Endodermal cell (in vitro differentiated cells): Measurements from ENCODE around the gene MYO1F. TPM values are rescaled to one million over a fixed set of nuclear protein-coding genes. Genes with fewer than 3 reads are reported as not detected.
"Not testable (repeated sequence)": the region's sequence is repeated elsewhere in the genome, so short reads cannot be mapped to it uniquely, and the experiment has no call there.

Source experiments
- DNase-seq: peaks from one replicate; pipeline ENCODE4 v3.0.0-alpha.2; 2017
- H3K27ac ChIP-seq: 2 replicates; pipeline ENCODE4 v1.5.1; 2013; ENCODE audit warnings: mild to moderate bottlenecking, low read depth, low read length, moderate library complexity
- H3K27me3 ChIP-seq: 2 replicates; pipeline ENCODE4 v1.6.1; 2013; ENCODE audit warnings: mild to moderate bottlenecking, low read length, moderate library complexity; ENCODE audit not compliant: insufficient read depth, control insufficient read depth, poor library complexity, severe bottlenecking
- H3K36me3 ChIP-seq: 2 replicates; pipeline ENCODE4 v1.7.0; 2013; ENCODE audit warnings: mild to moderate bottlenecking, low read length, moderate library complexity; ENCODE audit not compliant: control insufficient read depth, insufficient read depth
- H3K4me1 ChIP-seq: one replicate; pipeline ENCODE4 v1.7.0; 2013; ENCODE audit warnings: low read length; ENCODE audit not compliant: control insufficient read depth, insufficient read depth
- H3K4me3 ChIP-seq: 2 replicates; pipeline ENCODE4 v1.5.1; 2013; ENCODE audit warnings: mild to moderate bottlenecking, low read length, moderate library complexity
- H3K9ac ChIP-seq: 2 replicates; pipeline ENCODE4 v1.6.1; 2013; ENCODE audit warnings: mild to moderate bottlenecking, low read length, moderate library complexity; ENCODE audit not compliant: poor library complexity, severe bottlenecking; ENCODE audit errors: extremely low read depth
- H3K9me3 ChIP-seq: 2 replicates; pipeline ENCODE4 v1.6.1; 2013; ENCODE audit warnings: mild to moderate bottlenecking, low read length, moderate library complexity; ENCODE audit not compliant: control insufficient read depth
- H3K27ac Mint-ChIP-seq: 2 replicates; pipeline ENCODE4 v1.8.0; 2020; ENCODE audit warnings: mixed read lengths
- H3K27me3 Mint-ChIP-seq: 2 replicates; pipeline ENCODE4 v1.8.0; 2021; ENCODE audit warnings: mild to moderate bottlenecking, mixed read lengths; ENCODE audit not compliant: insufficient read depth
- H3K36me3 Mint-ChIP-seq: 2 replicates; pipeline ENCODE4 v1.8.0; 2020; ENCODE audit warnings: low read depth, mixed read lengths
- H3K4me1 Mint-ChIP-seq: 2 replicates; pipeline ENCODE4 v1.8.0; 2020; ENCODE audit warnings: mixed read lengths
- H3K4me3 Mint-ChIP-seq: 2 replicates; pipeline ENCODE4 v1.8.0; 2020; ENCODE audit warnings: mild to moderate bottlenecking, moderate library complexity, mixed read lengths
- H3K9me3 Mint-ChIP-seq: 2 replicates; pipeline ENCODE4 v1.8.0; 2020; ENCODE audit warnings: mild to moderate bottlenecking, mixed read lengths
- WGBS, 2 experiments: methylation state at CpG; one replicate each; pipeline versions ENCODE4 v1.1.5 to v1.1.7; 2013; ENCODE audit warnings: missing lambda C conversion rate in 2 of 2, mixed read lengths in 1 of 2; ENCODE audit not compliant: insufficient coverage in 1 of 2, insufficient read length in 1 of 2; 5-methylcytosine and 5-hydroxymethylcytosine counted together
- total RNA-seq, 2 donors: library from RNA; stranded (reverse); fragmentation: NEBNext Ultra II Directional in 1 of 2; extraction: Animal tissue kit (Norgen Biotek cat#: 25700) in 1 of 2; gene quantifications; 2 replicates in 1 of 2; 3 replicates in 1 of 2; pipeline ENCODE4 v1.2.1, GENCODE V29; 2021
- TF ChIP-seq, protein P1 (sequence below): fragments of 200-600 bp; sonication (generic); conservative IDR thresholded peaks from 2 replicates; pipeline ENCODE4 v1.5.0; 2021; ENCODE audit warnings: antibody characterized with exemption, mild to moderate bottlenecking

Gene MYO1F
- total RNA-seq, 2 donors from 2014 or later = 0.57 to 1.1 TPM

DNA sequence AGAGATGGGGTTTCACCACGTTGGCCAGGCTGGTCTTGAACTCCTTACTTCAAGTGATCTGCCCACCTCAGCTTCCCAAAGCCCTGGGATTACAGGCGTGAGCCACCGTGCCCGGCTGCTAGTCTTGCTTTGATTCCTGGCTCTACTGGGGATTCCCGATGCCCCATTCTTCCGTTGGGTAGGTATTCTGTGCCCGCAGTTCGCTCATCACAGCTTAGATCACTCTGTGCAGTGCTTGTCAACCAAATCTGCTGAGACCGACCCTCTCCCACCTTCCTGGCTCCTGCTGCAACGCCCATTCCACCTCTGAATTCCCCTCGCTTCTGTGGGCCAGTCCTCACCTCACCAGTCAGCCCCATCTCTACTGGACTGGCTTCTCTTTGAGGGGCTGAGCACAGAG is 58.7 kb downstream of the MYO1F start:
- Mint-ChIP-seq H3K27ac (no peak overlapping the region), H3K4me1 (peaks cover 5% of the 10 kb centered on the region), H3K4me3 (no peak overlapping the region), H3K27me3 (no peaks in the 10 kb centered on the region), H3K9me3 (peaks cover 1% of the 10 kb centered on the region), H3K36me3 (no peaks in the 10 kb centered on the region)
- 87 to 90% methylated on average over 8 to 11 of the region's 11 CpGs for WGBS, 2 experiments
- H3K27ac ChIP-seq = no peak overlapping the region
- no peaks in the 10 kb centered on the region for H3K36me3 ChIP-seq
- no peak for DNase-seq
- H3K4me1 ChIP-seq = no peaks in the 10 kb centered on the region
- no peak overlapping the region for H3K9ac ChIP-seq
- H3K9me3 ChIP-seq = no peaks in the 10 kb centered on the region
- TF ChIP-seq, protein P1, sequence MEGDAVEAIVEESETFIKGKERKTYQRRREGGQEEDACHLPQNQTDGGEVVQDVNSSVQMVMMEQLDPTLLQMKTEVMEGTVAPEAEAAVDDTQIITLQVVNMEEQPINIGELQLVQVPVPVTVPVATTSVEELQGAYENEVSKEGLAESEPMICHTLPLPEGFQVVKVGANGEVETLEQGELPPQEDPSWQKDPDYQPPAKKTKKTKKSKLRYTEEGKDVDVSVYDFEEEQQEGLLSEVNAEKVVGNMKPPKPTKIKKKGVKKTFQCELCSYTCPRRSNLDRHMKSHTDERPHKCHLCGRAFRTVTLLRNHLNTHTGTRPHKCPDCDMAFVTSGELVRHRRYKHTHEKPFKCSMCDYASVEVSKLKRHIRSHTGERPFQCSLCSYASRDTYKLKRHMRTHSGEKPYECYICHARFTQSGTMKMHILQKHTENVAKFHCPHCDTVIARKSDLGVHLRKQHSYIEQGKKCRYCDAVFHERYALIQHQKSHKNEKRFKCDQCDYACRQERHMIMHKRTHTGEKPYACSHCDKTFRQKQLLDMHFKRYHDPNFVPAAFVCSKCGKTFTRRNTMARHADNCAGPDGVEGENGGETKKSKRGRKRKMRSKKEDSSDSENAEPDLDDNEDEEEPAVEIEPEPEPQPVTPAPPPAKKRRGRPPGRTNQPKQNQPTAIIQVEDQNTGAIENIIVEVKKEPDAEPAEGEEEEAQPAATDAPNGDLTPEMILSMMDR = no peak
- H3K4me3 ChIP-seq = no peak overlapping the region
- no peaks in the 10 kb centered on the region for H3K27me3 ChIP-seq

DNA sequence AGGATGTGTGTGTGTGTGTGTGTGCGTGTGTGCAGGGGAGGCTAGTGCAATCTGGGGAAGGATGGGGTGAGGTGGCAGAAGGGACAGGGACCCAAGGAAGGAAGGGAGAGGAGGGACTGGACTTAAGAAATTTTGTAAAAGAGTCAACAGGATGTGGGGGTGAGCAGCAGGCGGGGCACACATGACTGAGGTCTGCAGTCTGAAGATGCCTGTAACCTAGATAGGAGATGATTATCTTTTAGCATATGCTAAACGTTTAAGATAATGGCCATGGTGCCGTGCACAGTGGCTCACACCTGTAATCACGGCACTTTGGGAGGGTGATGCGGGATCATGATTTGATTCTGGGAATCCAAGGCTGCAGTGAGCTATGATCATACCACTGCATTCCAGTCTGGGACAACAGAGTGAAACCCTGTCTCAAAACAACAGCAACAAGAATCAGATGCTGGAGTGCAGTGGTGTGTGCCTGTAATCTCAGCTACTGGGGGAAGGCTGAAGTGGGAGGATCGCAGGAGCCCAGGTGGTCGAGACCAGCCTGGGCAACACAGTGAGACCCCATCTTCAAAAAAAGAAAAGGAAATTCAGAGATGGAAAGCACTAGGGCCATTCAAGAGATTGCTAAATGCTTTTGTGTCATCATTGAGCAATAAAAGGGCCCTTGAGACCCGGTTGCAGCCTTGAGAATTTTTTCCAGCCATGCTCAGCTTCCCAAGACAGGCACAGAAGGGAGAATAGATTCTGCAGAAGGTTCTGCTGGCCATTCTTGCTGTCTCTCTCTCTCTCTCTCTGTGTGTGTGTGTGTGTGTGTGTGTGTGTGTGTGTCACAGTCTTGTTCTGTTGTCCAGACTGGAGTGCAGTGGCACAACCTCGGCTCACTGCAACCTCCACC is 59.4 kb downstream of the MYO1F start:
- no peak overlapping the region for H3K4me3 ChIP-seq
- Mint-ChIP-seq H3K36me3 (peaks cover 2% of the 10 kb centered on the region), H3K4me3 (no peak overlapping the region), H3K4me1 (peaks cover 7% of the 10 kb centered on the region), H3K9me3 (peaks cover 1% of the 10 kb centered on the region), H3K27ac (no peak overlapping the region), H3K27me3 (no peaks in the 10 kb centered on the region)
- 82 to 87% methylated on average over 8 to 10 of the region's 10 CpGs for WGBS, 2 experiments
- TF ChIP-seq, protein P1 = no peak
- no peaks in the 10 kb centered on the region for H3K27me3 ChIP-seq
- H3K9ac ChIP-seq = no peak overlapping the region
- no peak overlapping the region for H3K27ac ChIP-seq
- H3K36me3 ChIP-seq = no peaks in the 10 kb centered on the region
- DNase-seq = no peak
- peaks cover 2% of the 10 kb centered on the region for H3K4me1 ChIP-seq
- no peaks in the 10 kb centered on the region for H3K9me3 ChIP-seq

DNA sequence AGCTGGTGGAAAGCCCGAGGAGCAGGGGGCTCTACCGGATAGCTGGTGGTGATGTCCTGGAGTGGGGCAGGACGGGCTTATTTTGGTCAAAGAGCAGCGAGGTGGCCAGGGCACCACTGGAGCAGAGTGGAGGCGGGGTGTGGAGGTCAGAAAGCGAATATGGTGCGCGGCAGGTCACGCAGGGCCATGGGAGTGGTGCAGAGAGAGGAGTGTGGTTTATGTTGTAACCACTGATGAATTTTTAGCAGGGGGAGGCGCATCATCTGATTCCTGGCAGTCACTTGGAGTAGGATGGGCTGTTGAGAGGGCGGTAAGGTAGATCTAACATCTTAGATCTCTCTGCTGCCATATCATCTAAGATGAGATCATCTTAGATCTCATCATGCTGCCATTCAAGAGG is 61.9 kb downstream of the MYO1F start:
- Histone ChIP-seq H3K36me3 (peaks cover under 1% of the 10 kb centered on the region), H3K4me3 (no peak overlapping the region), H3K27ac (no peak overlapping the region), H3K9me3 (no peaks in the 10 kb centered on the region), H3K9ac (no peak overlapping the region), H3K27me3 (no peaks in the 10 kb centered on the region), H3K4me1 (peaks cover 5% of the 10 kb centered on the region)
- Mint-ChIP-seq H3K36me3 (peaks cover 12% of the 10 kb centered on the region), H3K4me1 (peaks cover 7% of the 10 kb centered on the region), H3K27ac (no peak overlapping the region), H3K9me3 (peaks cover 1% of the 10 kb centered on the region), H3K4me3 (peak overlapping the region; percentile 1), H3K27me3 (no peaks in the 10 kb centered on the region)
- WGBS, 2 experiments = 93 to 96% methylated on average over 10 to 11 of the region's 11 CpGs
- no peak for DNase-seq
- TF ChIP-seq, protein P1 = no peak

DNA sequence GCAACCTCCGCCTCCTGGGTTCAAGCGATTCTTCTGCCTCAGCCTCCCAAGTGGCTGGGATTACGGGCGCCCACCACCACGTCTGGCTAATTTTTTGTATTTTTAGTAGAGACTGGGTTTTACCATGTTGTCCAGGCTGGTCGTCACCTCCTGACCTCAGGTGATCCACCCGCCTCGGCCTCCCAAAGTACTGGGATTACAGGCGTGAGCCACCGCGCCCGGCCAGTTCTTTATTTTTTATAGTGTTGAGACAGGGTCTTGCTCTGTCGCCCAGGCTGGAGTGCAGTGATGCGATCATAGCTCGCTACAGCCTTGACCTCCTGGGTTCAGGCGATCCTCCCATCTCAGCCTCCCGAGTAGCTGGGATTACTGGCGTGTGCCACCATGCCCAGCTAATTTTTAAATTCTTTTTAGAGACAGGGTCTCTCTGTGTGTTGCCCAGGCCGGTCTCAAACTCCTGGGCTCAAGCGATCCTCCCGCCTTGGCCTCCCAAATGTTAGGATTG is 62.7 kb downstream of the MYO1F start:
- DNase-seq, H3K9me3 Mint-ChIP-seq, H3K4me1 Mint-ChIP-seq, H3K4me1 ChIP-seq, H3K27me3 ChIP-seq, H3K9me3 ChIP-seq, H3K9ac ChIP-seq, H3K27ac Mint-ChIP-seq, H3K36me3 ChIP-seq, H3K27me3 Mint-ChIP-seq: not testable (repeated sequence)
- peak overlapping the region; percentile 81 for H3K4me3 Mint-ChIP-seq
- WGBS, 2 experiments = 88 to 89% methylated on average over 20 to 21 of the region's 21 CpGs
- H3K36me3 Mint-ChIP-seq = peaks cover 13% of the 10 kb centered on the region
- H3K27ac ChIP-seq = peak overlapping the region; percentile 88
- H3K4me3 ChIP-seq = peak overlapping the region; percentile 82
